Activated naive CD8-positive, alpha-beta T cell treated with anti-CD3 and anti-CD28 coated beads for 36 hours (primary cell): Measurements from ENCODE around the gene OSMR. TPM values are rescaled to one million over a fixed set of nuclear protein-coding genes. Genes with fewer than 3 reads are reported as not detected.

Source experiments
- DNase-seq: peaks from one replicate; pipeline ENCODE4 v3.0.0; 2021
- H3K27ac Mint-ChIP-seq: one replicate; pipeline ENCODE4 v1.8.0; 2022; ENCODE audit warnings: mild to moderate bottlenecking, moderate library complexity, mixed read lengths
- H3K27me3 Mint-ChIP-seq: one replicate; pipeline ENCODE4 v1.8.0; 2022; ENCODE audit warnings: mild to moderate bottlenecking, mixed read lengths
- H3K36me3 Mint-ChIP-seq: one replicate; pipeline ENCODE4 v1.8.0; 2021; ENCODE audit warnings: mild to moderate bottlenecking, mixed read lengths
- H3K4me1 Mint-ChIP-seq: one replicate; pipeline ENCODE4 v1.8.0; 2021; ENCODE audit warnings: mixed read lengths
- H3K4me3 Mint-ChIP-seq: one replicate; pipeline ENCODE4 v1.8.0; 2022; ENCODE audit warnings: mild to moderate bottlenecking, moderate library complexity, mixed read lengths
- H3K9me3 Mint-ChIP-seq: one replicate; pipeline ENCODE4 v1.8.0; 2022; ENCODE audit warnings: mixed read lengths
- total RNA-seq, 2 experiments: library from RNA; stranded (reverse); gene quantifications; one replicate each; pipeline ENCODE4 v1.2.3, GENCODE V29; 2021

The OSMR gene
- total RNA-seq, 2 experiments from 2014 or later = not detected

GRCh38 chr5:38916802-38917201, 71.0 kb downstream of the OSMR start:
- no peaks in the 10 kb centered on the region for H3K4me1 Mint-ChIP-seq
- DNase-seq = no peak
- no peaks in the 10 kb centered on the region for H3K9me3 Mint-ChIP-seq
- H3K36me3 Mint-ChIP-seq = no peaks in the 10 kb centered on the region
- H3K27me3 Mint-ChIP-seq = peaks cover 18% of the 10 kb centered on the region
- no peak overlapping the region for H3K4me3 Mint-ChIP-seq
- H3K27ac Mint-ChIP-seq = no peak overlapping the region

- Mint-ChIP-seq H3K4me1 (no peaks in the 10 kb centered on the region), H3K36me3 (no peaks in the 10 kb centered on the region), H3K27ac (no peak overlapping the region), H3K4me3 (no peak overlapping the region), H3K9me3 (no peaks in the 10 kb centered on the region), H3K27me3 (peaks cover 33% of the 10 kb centered on the region)
- DNase-seq = no peak
Observed at GRCh38 chr5:38921174-38921573, 75.4 kb downstream of the OSMR start.

- no peaks in the 10 kb centered on the region for H3K36me3 Mint-ChIP-seq
- no peak overlapping the region for H3K4me3 Mint-ChIP-seq
- H3K9me3 Mint-ChIP-seq = no peaks in the 10 kb centered on the region
- no peak overlapping the region for H3K27ac Mint-ChIP-seq
- H3K27me3 Mint-ChIP-seq = peaks cover 42% of the 10 kb centered on the region
- DNase-seq = peak; percentile 32
- H3K4me1 Mint-ChIP-seq = no peaks in the 10 kb centered on the region
Observed at GRCh38 chr5:38922199-38922598, 76.4 kb downstream of the OSMR start.

GRCh38 chr5:38923661-38924451, 78.0 kb downstream of the OSMR start:
- H3K27me3 Mint-ChIP-seq = peaks cover 46% of the 10 kb centered on the region
- DNase-seq = no peak
- H3K4me3 Mint-ChIP-seq = no peak overlapping the region
- H3K9me3 Mint-ChIP-seq = no peaks in the 10 kb centered on the region
- H3K27ac Mint-ChIP-seq = no peak overlapping the region
- no peaks in the 10 kb centered on the region for H3K36me3 Mint-ChIP-seq
- H3K4me1 Mint-ChIP-seq = no peaks in the 10 kb centered on the region

GRCh38 chr5:38925154-38925925, 79.5 kb downstream of the OSMR start:
- Mint-ChIP-seq H3K36me3 (no peaks in the 10 kb centered on the region), H3K4me1 (no peaks in the 10 kb centered on the region), H3K4me3 (no peak overlapping the region), H3K27ac (no peak overlapping the region), H3K27me3 (peaks cover 46% of the 10 kb centered on the region), H3K9me3 (no peaks in the 10 kb centered on the region)
- DNase-seq = no peak

GRCh38 chr5:38926121-38926520, 80.3 kb downstream of the OSMR start:
- Mint-ChIP-seq H3K9me3 (no peaks in the 10 kb centered on the region), H3K4me3 (no peak overlapping the region), H3K4me1 (no peaks in the 10 kb centered on the region), H3K36me3 (no peaks in the 10 kb centered on the region), H3K27ac (no peak overlapping the region), H3K27me3 (peaks cover 46% of the 10 kb centered on the region)
- no peak for DNase-seq

GRCh38 chr5:38927470-38927869, 81.7 kb downstream of the OSMR start:
- H3K27ac Mint-ChIP-seq = no peak overlapping the region
- no peaks in the 10 kb centered on the region for H3K4me1 Mint-ChIP-seq
- H3K9me3 Mint-ChIP-seq = no peaks in the 10 kb centered on the region
- no peak overlapping the region for H3K4me3 Mint-ChIP-seq
- H3K27me3 Mint-ChIP-seq = peaks cover 36% of the 10 kb centered on the region
- no peak for DNase-seq
- H3K36me3 Mint-ChIP-seq = no peaks in the 10 kb centered on the region

GRCh38 chr5:38929838-38930237, 84.0 kb downstream of the OSMR start:
- Mint-ChIP-seq H3K27me3 (peaks cover 24% of the 10 kb centered on the region), H3K27ac (no peak overlapping the region), H3K9me3 (no peaks in the 10 kb centered on the region), H3K4me1 (no peaks in the 10 kb centered on the region), H3K36me3 (no peaks in the 10 kb centered on the region), H3K4me3 (no peak overlapping the region)
- DNase-seq = no peak

- Mint-ChIP-seq H3K36me3 (peaks cover 4% of the 10 kb centered on the region), H3K27ac (no peak overlapping the region)
Observed at GRCh38 chr5:38931731-38932130, 85.9 kb downstream of the OSMR start.

GRCh38 chr5:38932854-38933408, 87.1 kb downstream of the OSMR start:
- DNase-seq = no peak
- Mint-ChIP-seq H3K4me1 (no peaks in the 10 kb centered on the region), H3K27ac (no peak overlapping the region), H3K4me3 (no peak overlapping the region), H3K9me3 (no peaks in the 10 kb centered on the region), H3K36me3 (peaks cover 9% of the 10 kb centered on the region), H3K27me3 (peaks cover 3% of the 10 kb centered on the region)

More at GRCh38 chr5:38931731-38932130, 85.9 kb downstream of the OSMR start:
- Mint-ChIP-seq H3K9me3 (no peaks in the 10 kb centered on the region), H3K4me3 (no peak overlapping the region), H3K4me1 (no peaks in the 10 kb centered on the region), H3K27me3 (peaks cover 8% of the 10 kb centered on the region)
- no peak for DNase-seq

GRCh38 chr5:38935437-38935836, 89.6 kb downstream of the OSMR start:
- Mint-ChIP-seq H3K9me3 (no peaks in the 10 kb centered on the region), H3K4me1 (no peaks in the 10 kb centered on the region), H3K36me3 (peaks cover 13% of the 10 kb centered on the region), H3K27ac (no peak overlapping the region), H3K27me3 (no peaks in the 10 kb centered on the region), H3K4me3 (no peak overlapping the region)
- no peak for DNase-seq

GRCh38 chr5:38936269-38936668, 90.5 kb downstream of the OSMR start:
- peaks cover 13% of the 10 kb centered on the region for H3K36me3 Mint-ChIP-seq
- no peaks in the 10 kb centered on the region for H3K4me1 Mint-ChIP-seq
- no peaks in the 10 kb centered on the region for H3K9me3 Mint-ChIP-seq
- H3K4me3 Mint-ChIP-seq = no peak overlapping the region
- DNase-seq = no peak
- no peaks in the 10 kb centered on the region for H3K27me3 Mint-ChIP-seq
- no peak overlapping the region for H3K27ac Mint-ChIP-seq

- Mint-ChIP-seq H3K9me3 (no peaks in the 10 kb centered on the region), H3K4me1 (no peaks in the 10 kb centered on the region), H3K27ac (no peak overlapping the region), H3K36me3 (peaks cover 19% of the 10 kb centered on the region), H3K27me3 (no peaks in the 10 kb centered on the region), H3K4me3 (no peak overlapping the region)
- DNase-seq = no peak
Observed at GRCh38 chr5:38938424-38938823, 92.6 kb downstream of the OSMR start.

- Mint-ChIP-seq H3K36me3 (peaks cover 19% of the 10 kb centered on the region), H3K4me1 (no peaks in the 10 kb centered on the region), H3K27ac (no peak overlapping the region), H3K4me3 (no peak overlapping the region), H3K27me3 (no peaks in the 10 kb centered on the region), H3K9me3 (no peaks in the 10 kb centered on the region)
- no peak for DNase-seq
Observed at GRCh38 chr5:38938973-38939372, 93.2 kb downstream of the OSMR start.

GRCh38 chr5:38940230-38940858, 94.5 kb downstream of the OSMR start:
- Mint-ChIP-seq H3K27me3 (no peaks in the 10 kb centered on the region), H3K4me3 (no peak overlapping the region), H3K4me1 (no peaks in the 10 kb centered on the region), H3K36me3 (peaks cover 22% of the 10 kb centered on the region), H3K9me3 (no peaks in the 10 kb centered on the region), H3K27ac (no peak overlapping the region)
- no peak for DNase-seq
